Measurements from ENCODE around the gene HS3ST5.

DNA sequence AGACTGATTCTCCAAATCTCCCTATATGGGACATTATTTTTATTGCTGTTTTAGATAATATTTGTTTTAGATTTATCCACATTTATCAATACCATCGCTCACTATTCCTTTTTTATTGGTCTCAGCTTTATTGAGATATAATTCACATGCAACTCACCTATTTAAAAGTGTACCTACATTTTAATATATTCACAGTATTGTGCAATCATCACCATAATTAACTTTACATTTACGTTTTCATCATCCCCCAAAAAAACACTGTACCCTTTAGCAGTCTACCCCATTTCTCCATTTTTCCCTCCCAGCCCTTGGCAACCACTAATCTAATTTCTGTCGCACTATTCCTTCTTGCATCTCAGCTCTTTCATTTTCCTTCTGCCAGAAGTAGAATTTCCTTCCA is 261.1 kb downstream of the HS3ST5 start:
- no peak for TF ChIP-seq POLR2AphosphoS5 (IDR thresholded peaks at IDR 0.05; ENCODE audit: low read depth, low read length)
- TF ChIP-seq POLR2A (IDR thresholded peaks at IDR 0.05; ENCODE audit: low read depth, low read length) = no peak
- TF ChIP-seq SPI1 (IDR thresholded peaks at IDR 0.05; ENCODE audit: low read depth, low read length) = no peak
- no peak for TF ChIP-seq POU2F2 (IDR thresholded peaks at IDR 0.05; ENCODE audit: low read depth, low read length)
